ENCODE data around the gene RFX6. TPM values are rescaled to one million over a fixed set of nuclear protein-coding genes. Genes with fewer than 3 reads are reported as not detected.

The RFX6 gene
- total RNA-seq, 2 experiments from 2014 or later: not detected

GRCh38 chr6:116932496-116932895 is 55.5 kb downstream of the RFX6 start:
- ChIA-PET POLR2A (no interaction called here), CTCF (interaction anchor here (0.8 kb wide), 1 partner anchor 19 kb away, joined by 3 read pairs; no protein-coding TSS in a partner anchor)
- Mint-ChIP-seq H3K27ac (no peak overlapping the region), H3K27me3 (no peaks in the 10 kb centered on the region), H3K4me1 (ENCODE audit: low read depth) (no peaks in the 10 kb centered on the region), H3K9me3 (no peaks in the 10 kb centered on the region), H3K36me3 (ENCODE audit: low read depth) (no peaks in the 10 kb centered on the region), H3K4me3 (no peak overlapping the region)
- no peak for ATAC-seq
- intact Hi-C loops (cut with micrococcal nuclease): no loop called here
- no peak for DNase-seq
- TF ChIP-seq CTCF (IDR thresholded peaks at IDR 0.05): no peak

- ATAC-seq (no peak), DNase-seq (no peak)
- ChIA-PET CTCF (no interaction called here), POLR2A (no interaction called here)
- Mint-ChIP-seq H3K27ac (no peak overlapping the region), H3K36me3 (ENCODE audit: low read depth) (no peaks in the 10 kb centered on the region), H3K9me3 (no peaks in the 10 kb centered on the region), H3K4me1 (ENCODE audit: low read depth) (no peaks in the 10 kb centered on the region), H3K27me3 (no peaks in the 10 kb centered on the region), H3K4me3 (no peak overlapping the region)
- TF ChIP-seq CTCF (IDR thresholded peaks at IDR 0.05): no peak
- intact Hi-C loops (cut with micrococcal nuclease): no loop called here
Measured at GRCh38 chr6:116933485-116933884, 56.4 kb downstream of the RFX6 start.

- Mint-ChIP-seq H3K4me1 (ENCODE audit: low read depth) (no peaks in the 10 kb centered on the region), H3K27ac (no peak overlapping the region), H3K36me3 (ENCODE audit: low read depth) (no peaks in the 10 kb centered on the region), H3K27me3 (peaks cover 2% of the 10 kb centered on the region), H3K9me3 (no peaks in the 10 kb centered on the region), H3K4me3 (no peak overlapping the region)
- ChIA-PET CTCF (no interaction called here), POLR2A (no interaction called here)
- intact Hi-C loops (cut with micrococcal nuclease): no loop called here
- DNase-seq (no peak), ATAC-seq (no peak)
- no peak for TF ChIP-seq CTCF (IDR thresholded peaks at IDR 0.05)
Measured at GRCh38 chr6:116938305-116938704, 61.3 kb downstream of the RFX6 start.

DNA sequence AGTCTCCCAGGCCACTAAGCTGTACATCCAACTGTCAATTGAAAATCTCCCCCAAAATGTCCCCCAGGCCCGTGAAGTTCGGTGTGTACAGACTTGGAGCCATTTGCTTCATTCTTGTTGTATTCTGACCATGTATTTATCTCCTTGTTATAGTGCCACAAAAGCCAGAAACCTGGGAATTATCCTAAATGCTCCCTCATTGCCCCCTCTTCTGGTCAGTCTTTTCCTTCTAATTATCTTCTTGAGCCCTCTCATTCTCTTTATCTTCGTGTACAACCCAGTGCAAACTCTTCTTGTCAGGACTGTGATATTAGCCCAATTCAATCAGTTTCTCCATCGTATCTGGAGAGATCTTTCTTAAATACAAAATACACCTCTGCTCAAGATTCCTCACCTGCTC is 64.7 kb downstream of the RFX6 start:
- ChIA-PET CTCF (no interaction called here), POLR2A (no interaction called here)
- no peak overlapping the region for H3K27ac Mint-ChIP-seq
- no peak for TF ChIP-seq CTCF (IDR thresholded peaks at IDR 0.05)
- no peaks in the 10 kb centered on the region for H3K36me3 Mint-ChIP-seq (ENCODE audit: low read depth)
- intact Hi-C loops (cut with micrococcal nuclease): no loop called here
- no peaks in the 10 kb centered on the region for H3K9me3 Mint-ChIP-seq
- DNase-seq (no peak), ATAC-seq (no peak)
- H3K27me3 Mint-ChIP-seq: peaks cover 2% of the 10 kb centered on the region
- H3K4me3 Mint-ChIP-seq: no peak overlapping the region
- no peaks in the 10 kb centered on the region for H3K4me1 Mint-ChIP-seq (ENCODE audit: low read depth)

DNA sequence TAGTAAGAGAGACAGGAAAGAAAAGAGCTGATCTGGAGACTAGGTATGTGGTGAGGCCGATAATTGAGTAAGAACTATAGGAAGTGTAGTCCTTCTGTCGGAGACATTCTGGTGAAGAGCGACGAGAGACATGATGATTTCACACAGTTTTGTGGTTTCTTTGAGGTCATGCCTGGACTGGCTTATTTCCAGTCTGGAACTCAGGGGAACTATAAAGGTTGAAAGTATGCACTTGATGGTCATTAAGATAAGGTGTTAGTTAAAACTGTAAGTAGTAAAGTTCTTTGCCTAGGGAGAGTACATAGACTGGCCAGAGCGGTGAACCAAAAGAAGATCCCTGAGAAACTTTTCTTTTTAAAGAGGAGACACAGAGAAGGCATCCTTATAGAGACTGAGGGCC is 68.8 kb downstream of the RFX6 start:
- DNase-seq (no peak), ATAC-seq (no peak)
- H3K9me3 Mint-ChIP-seq: no peaks in the 10 kb centered on the region
- intact Hi-C loops (cut with micrococcal nuclease): no loop called here
- no peak overlapping the region for H3K27ac Mint-ChIP-seq
- no peak for TF ChIP-seq CTCF (IDR thresholded peaks at IDR 0.05)
- CTCF ChIA-PET: no interaction called here
- no peaks in the 10 kb centered on the region for H3K4me1 Mint-ChIP-seq (ENCODE audit: low read depth)
- H3K36me3 Mint-ChIP-seq (ENCODE audit: low read depth): no peaks in the 10 kb centered on the region
- peaks cover 4% of the 10 kb centered on the region for H3K27me3 Mint-ChIP-seq
- no peak overlapping the region for H3K4me3 Mint-ChIP-seq
- POLR2A ChIA-PET: no interaction called here
